Activated effector memory CD4-positive, alpha-beta T cell treated with anti-CD3 and anti-CD28 coated beads, Interleukin-2, amount 50 U/mL, for 16 hours (primary cell): Measurements from ENCODE around the gene MDM2.
"Not testable (repeated sequence)": the region's sequence is repeated elsewhere in the genome, so short reads cannot be mapped to it uniquely, and the experiment has no call there.

Experiments used
- DNase-seq: peaks from one replicate; pipeline ENCODE4 v3.0.0-alpha.2; 2020

The MDM2 gene

GRCh38 chr12:68854554-68854953, 46.6 kb downstream of the MDM2 start:
- DNase-seq: no peak

- no peak for DNase-seq
These were observed 47.1 kb downstream of the MDM2 start for GRCh38 chr12:68855111-68855510.

GRCh38 chr12:68855771-68856170, 47.8 kb downstream of the MDM2 start:
- DNase-seq: no peak

- DNase-seq: no peak
These were observed 48.5 kb downstream of the MDM2 start for GRCh38 chr12:68856510-68856909.

GRCh38 chr12:68861890-68862289, 53.9 kb downstream of the MDM2 start:
- DNase-seq: no peak

- DNase-seq: no peak
These were observed 55.3 kb downstream of the MDM2 start for GRCh38 chr12:68863109-68863770.

- DNase-seq: not testable (repeated sequence)
These were observed 56.0 kb downstream of the MDM2 start for GRCh38 chr12:68863886-68864454.

GRCh38 chr12:68864604-68865003, 56.6 kb downstream of the MDM2 start:
- DNase-seq: no peak

GRCh38 chr12:68865399-68866164, 57.6 kb downstream of the MDM2 start:
- no peak for DNase-seq

- no peak for DNase-seq
These were observed 59.0 kb downstream of the MDM2 start for GRCh38 chr12:68866950-68867349.

- DNase-seq: no peak
These were observed 59.6 kb downstream of the MDM2 start for GRCh38 chr12:68867606-68868005.

- DNase-seq: no peak
These were observed 60.2 kb downstream of the MDM2 start for GRCh38 chr12:68868043-68868790.

GRCh38 chr12:68870011-68870410, 62.0 kb downstream of the MDM2 start:
- no peak for DNase-seq

GRCh38 chr12:68870443-68870842, 62.5 kb downstream of the MDM2 start:
- no peak for DNase-seq

- no peak for DNase-seq
These were observed 63.4 kb downstream of the MDM2 start for GRCh38 chr12:68871396-68871795.

- DNase-seq: no peak
These were observed 63.9 kb downstream of the MDM2 start for GRCh38 chr12:68871921-68872320.

- no peak for DNase-seq
These were observed 65.3 kb downstream of the MDM2 start for GRCh38 chr12:68873316-68873715.

GRCh38 chr12:68876461-68876860, 68.5 kb downstream of the MDM2 start:
- no peak for DNase-seq

- DNase-seq: no peak
These were observed 69.6 kb downstream of the MDM2 start for GRCh38 chr12:68877583-68877982.

- DNase-seq: no peak
These were observed 70.3 kb downstream of the MDM2 start for GRCh38 chr12:68878283-68878682.

GRCh38 chr12:68878846-68879245, 70.9 kb downstream of the MDM2 start:
- DNase-seq: no peak

- no peak for DNase-seq
These were observed 72.8 kb downstream of the MDM2 start for GRCh38 chr12:68880660-68881325.
